HCT116 (cell line): ENCODE measurements around the gene PKN2. TPM values are rescaled to one million over a fixed set of nuclear protein-coding genes. Genes with fewer than 3 reads are reported as not detected.

Source experiments
- ATAC-seq: fragments of 200-7000 bp; cut with Tn5 transposase; 2 replicates; pipeline ENCODE4 v1.9.1; 2020; ENCODE audit warnings: mild to moderate bottlenecking, moderate library complexity
- BruUV-seq: library from RNA; stranded (reverse); fragments of 400-500 nt; replicated peaks from 2 replicates; lab custom pipeline; 2021; lab: Mats Ljungman, UMichigan
- CTCF ChIA-PET: fragments of 300-600 bp; sonication (Branson Sonifier 250); formaldehyde crosslinking; loops from one replicate; lab custom pipeline; 2021; ENCODE audit warnings: antibody characterized with exemption; lab: Charles Lee
- POLR2A ChIA-PET: fragments of 300-600, 350-600 bp; sonication (Branson Sonifier 250); formaldehyde crosslinking; loops from one replicate; lab custom pipeline; 2021; ENCODE audit warnings: antibody characterized with exemption; lab: Charles Lee
- RAD21 ChIA-PET, 2 experiments: fragments of 300-600 bp; sonication (Branson Sonifier 250); formaldehyde crosslinking; loops; one replicate each; lab custom pipeline; 2023; ENCODE audit warnings: low total read pairs in 2 of 2; ENCODE audit not compliant: uncharacterized antibody in 2 of 2, unreplicated experiment in 2 of 2, low non-redundant PET in 1 of 2; lab: Charles Lee
- DNase-seq: peaks from one replicate; pipeline ENCODE4 v3.0.0-alpha.2; 2010; ENCODE audit warnings: low read depth, low spot score
- H2AFZ ChIP-seq: fragments of 200-600 bp; shearing (Covaris generic), sonication (generic); 2 replicates; pipeline ENCODE4 v1.6.1; 2017; ENCODE audit warnings: low read depth, mixed run types, mixed read lengths, antibody characterized with exemption, low read length; ENCODE audit not compliant: poor library complexity, severe bottlenecking
- H3K27ac ChIP-seq: 2 replicates; pipeline ENCODE4 v1.5.1; 2012; ENCODE audit warnings: low read depth, low read length
- H3K27me3 ChIP-seq: fragments of 200-600 bp; sonication (generic); 2 replicates; pipeline ENCODE4 v1.6.1; 2016; ENCODE audit warnings: mixed run types, low read length, mixed read lengths; ENCODE audit not compliant: insufficient read depth
- H3K36me3 ChIP-seq, 2 experiments: fragments of 200-500 bp in 1 of 2; fragments of 200-600 bp in 1 of 2; sonication (Bioruptor generic) in 1 of 2; sonication (generic) in 1 of 2; 2 replicates each; pipeline versions ENCODE4 v1.5.1 to v1.6.1; 2014 to 2016; ENCODE audit warnings: low read length in 2 of 2, inconsistent platforms in 1 of 2, mixed read lengths in 1 of 2, mixed run types in 1 of 2; ENCODE audit not compliant: insufficient read depth in 2 of 2, control insufficient read depth in 1 of 2
- H3K4me1 ChIP-seq, 2 experiments: fragments of 200-600 bp in 1 of 2; sonication (generic) in 1 of 2; 2 replicates each; pipeline versions ENCODE4 v1.5.1 to v1.6.1; 2012 to 2017; ENCODE audit warnings: low read length in 2 of 2, inconsistent platforms in 1 of 2, mild to moderate bottlenecking in 1 of 2, mixed read lengths in 1 of 2, mixed run types in 1 of 2, moderate library complexity in 1 of 2; ENCODE audit not compliant: insufficient read depth in 2 of 2, control insufficient read depth in 1 of 2
- H3K4me2 ChIP-seq: fragments of 200-600 bp; sonication (generic); 2 replicates; pipeline ENCODE4 v1.6.1; 2017; ENCODE audit warnings: mixed run types, low read length, mixed read lengths
- H3K4me3 ChIP-seq, 2 experiments: fragments of 200-600 bp in 1 of 2; sonication (generic) in 1 of 2; replicated peaks in 1 of 2; 2 replicates each; pipeline ENCODE4 v1.5.1; 2011 to 2016; ENCODE audit warnings: low read length in 2 of 2, control low read depth in 1 of 2, low read depth in 1 of 2, mild to moderate bottlenecking in 1 of 2, mixed read lengths in 1 of 2, mixed run types in 1 of 2
- H3K79me2 ChIP-seq: fragments of 200-600 bp; sonication (generic); 2 replicates; pipeline ENCODE4 v1.6.1; 2017; ENCODE audit warnings: mild to moderate bottlenecking, mixed run types, low read length, moderate library complexity, mixed read lengths; ENCODE audit not compliant: insufficient read depth
- H3K9ac ChIP-seq: fragments of 200-600 bp; sonication (generic); 2 replicates; pipeline ENCODE4 v1.6.1; 2016; ENCODE audit warnings: low read length, mixed read lengths
- H3K9me2 ChIP-seq: fragments of 200-600 bp; sonication (generic), shearing (Covaris generic); 2 replicates; pipeline ENCODE4 v1.6.1; 2017; ENCODE audit warnings: mixed run types, mild to moderate bottlenecking, moderate library complexity; ENCODE audit not compliant: insufficient read depth
- H3K9me3 ChIP-seq, 2 experiments: fragments of 200-500 bp in 1 of 2; fragments of 200-600 bp in 1 of 2; sonication (Bioruptor generic) in 1 of 2; sonication (generic) in 1 of 2; 2 replicates each; pipeline ENCODE4 v1.6.1; 2014 to 2017; ENCODE audit warnings: low read length in 2 of 2, mixed read lengths in 2 of 2, inconsistent platforms in 1 of 2, low read depth in 1 of 2, mild to moderate bottlenecking in 1 of 2, mixed run types in 1 of 2, moderate library complexity in 1 of 2; ENCODE audit not compliant: control insufficient read depth in 1 of 2, insufficient read depth in 1 of 2
- H4K20me1 ChIP-seq: fragments of 200-600 bp; sonication (generic), shearing (Covaris generic); 2 replicates; pipeline ENCODE4 v1.6.1; 2017; ENCODE audit warnings: mixed run types, mild to moderate bottlenecking, moderate library complexity; ENCODE audit not compliant: insufficient read depth
- CBX3 ChIP-seq: IDR thresholded peaks from 2 replicates; pipeline ENCODE4 v1.6.1; 2012; ENCODE audit warnings: low read depth
- CEBPB ChIP-seq: IDR thresholded peaks from 2 replicates; pipeline ENCODE4 v1.6.1; 2012; ENCODE audit warnings: low read depth
- EGR1 ChIP-seq: IDR thresholded peaks from 2 replicates; pipeline ENCODE4 v1.6.1; 2012; ENCODE audit warnings: low read depth
- ELF1 ChIP-seq: IDR thresholded peaks from 2 replicates; pipeline ENCODE4 v1.6.1; 2012; ENCODE audit warnings: low read depth, borderline replicate concordance
- EZH2phosphoT487 ChIP-seq: fragments of 200-600 bp; IDR thresholded peaks from 2 replicates; pipeline ENCODE4 v1.6.1; 2018; ENCODE audit warnings: antibody characterized with exemption, borderline replicate concordance
- FOSL1 ChIP-seq: IDR thresholded peaks from 2 replicates; pipeline ENCODE4 v1.6.1; 2012; ENCODE audit warnings: low read depth
- JUND ChIP-seq: IDR thresholded peaks from 2 replicates; pipeline ENCODE4 v1.6.1; 2012
- POLR2A ChIP-seq: IDR thresholded peaks from 2 replicates; pipeline ENCODE4 v1.7.0; 2011; ENCODE audit warnings: borderline replicate concordance; ENCODE audit not compliant: insufficient read depth, insufficient read length; ENCODE audit errors: extremely low read depth
- POLR2AphosphoS5 ChIP-seq: IDR thresholded peaks from 2 replicates; pipeline ENCODE4 v1.6.1; 2011; ENCODE audit warnings: mild to moderate bottlenecking, low read depth, low read length, moderate library complexity
- RAD21 ChIP-seq: IDR thresholded peaks from 2 replicates; pipeline ENCODE4 v1.6.1; 2012; ENCODE audit warnings: low read depth, mild to moderate bottlenecking
- SIN3A ChIP-seq: IDR thresholded peaks from 2 replicates; pipeline ENCODE4 v1.6.1; 2012; ENCODE audit warnings: low read depth
- SRF ChIP-seq: IDR thresholded peaks from 2 replicates; pipeline ENCODE4 v1.6.1; 2012; ENCODE audit warnings: low read depth
- TCF7L2 ChIP-seq: IDR thresholded peaks from 2 replicates; pipeline ENCODE4 v1.7.0; 2011; ENCODE audit warnings: borderline replicate concordance, inconsistent platforms; ENCODE audit not compliant: insufficient read depth, insufficient read length; ENCODE audit errors: extremely low read depth
- YY1 ChIP-seq: IDR thresholded peaks from 2 replicates; pipeline ENCODE4 v1.6.1; 2011; ENCODE audit warnings: low read length, low read depth, moderate library complexity, mild to moderate bottlenecking; ENCODE audit not compliant: insufficient replicate concordance; ENCODE audit errors: extremely low read depth
- ZFX ChIP-seq: fragments of 450-650 bp; IDR thresholded peaks from 2 replicates; pipeline ENCODE4 v1.6.1; 2017
- ZNF274 ChIP-seq: fragments of 200-500 bp; sonication (Bioruptor generic); IDR thresholded peaks from 2 replicates; pipeline ENCODE4 v1.6.1; 2014; ENCODE audit warnings: mild to moderate bottlenecking, low read depth, low read length, inconsistent platforms
- intact Hi-C: fragments of 100-400 bp; cut with micrococcal nuclease; formaldehyde crosslinking; loops from 2 replicates; pipeline ENCODE4 v1.10.0; 2022
- total RNA-seq: library from RNA; stranded (reverse); gene quantifications from one replicate; pipeline ENCODE4 v1.2.1, GENCODE V29; 2021; ENCODE audit not compliant: unreplicated experiment
- TF ChIP-seq, protein P1 (sequence below), 3 experiments: fragments of 200-600 bp in 1 of 3; sonication (generic) in 1 of 3; IDR thresholded peaks in 2 of 3; conservative IDR thresholded peaks in 1 of 3; 2 replicates each; pipeline ENCODE4 v1.5.1; 2012 to 2017; ENCODE audit warnings: low read depth in 2 of 3, low read length in 2 of 3, antibody characterized with exemption in 1 of 3, borderline replicate concordance in 1 of 3, control low read depth in 1 of 3, mild to moderate bottlenecking in 1 of 3, mixed read lengths in 1 of 3, mixed run types in 1 of 3, moderate library complexity in 1 of 3; ENCODE audit not compliant: insufficient read depth in 1 of 3
- TF ChIP-seq, protein P2 (sequence below): IDR thresholded peaks from 2 replicates; pipeline ENCODE4 v1.6.1; 2012
- TF ChIP-seq, protein P3 (sequence below): IDR thresholded peaks from 2 replicates; pipeline ENCODE4 v1.6.1; 2011; ENCODE audit warnings: mild to moderate bottlenecking, low read length, moderate library complexity; ENCODE audit not compliant: insufficient replicate concordance; ENCODE audit errors: extremely low read depth

Gene PKN2
- total RNA-seq, 1 experiment from 2014 or later: 44.3 TPM

DNA sequence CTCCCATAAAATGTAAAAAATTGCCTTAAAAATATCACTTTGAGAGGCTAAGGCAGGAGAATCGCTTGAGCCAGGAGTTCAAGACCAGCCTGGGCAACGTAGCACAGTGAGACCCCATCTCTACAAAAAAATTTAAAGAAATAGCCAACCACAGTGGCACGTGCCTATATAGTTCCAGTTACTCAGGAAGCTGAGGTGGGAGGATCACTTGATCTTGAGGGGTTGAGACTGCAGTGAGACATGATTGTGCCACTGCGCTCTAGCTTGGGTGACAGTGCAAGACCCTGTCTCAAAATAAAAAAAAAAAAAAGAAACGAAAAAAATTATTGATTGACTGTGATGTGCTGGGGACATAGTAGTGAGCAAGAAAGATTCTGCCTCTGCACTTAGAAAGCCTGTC lies 38.4 kb downstream of the PKN2 start:
- H3K4me3 ChIP-seq: no peak overlapping the region
- no peak overlapping the region for H3K27ac ChIP-seq
- H3K9ac ChIP-seq: no peak overlapping the region
- H3K36me3 ChIP-seq: no peaks in the 10 kb centered on the region
- no peaks in the 10 kb centered on the region for H4K20me1 ChIP-seq
- H3K4me1 ChIP-seq: no peaks in the 10 kb centered on the region
- no peak overlapping the region for H2AFZ ChIP-seq
- ChIA-PET RAD21 (no interaction called here), POLR2A (no interaction called here), CTCF (no interaction called here)
- intact Hi-C loops: no loop called here
- H3K9me2 ChIP-seq: no peaks in the 10 kb centered on the region
- ATAC-seq: no peak
- H3K79me2 ChIP-seq: peaks cover 89% of the 10 kb centered on the region
- TF ChIP-seq SRF (no peak), JUND (no peak), CBX3 (no peak), RAD21 (no peak), YY1 (no peak), POLR2A (no peak)
- TF ChIP-seq, protein P1, sequence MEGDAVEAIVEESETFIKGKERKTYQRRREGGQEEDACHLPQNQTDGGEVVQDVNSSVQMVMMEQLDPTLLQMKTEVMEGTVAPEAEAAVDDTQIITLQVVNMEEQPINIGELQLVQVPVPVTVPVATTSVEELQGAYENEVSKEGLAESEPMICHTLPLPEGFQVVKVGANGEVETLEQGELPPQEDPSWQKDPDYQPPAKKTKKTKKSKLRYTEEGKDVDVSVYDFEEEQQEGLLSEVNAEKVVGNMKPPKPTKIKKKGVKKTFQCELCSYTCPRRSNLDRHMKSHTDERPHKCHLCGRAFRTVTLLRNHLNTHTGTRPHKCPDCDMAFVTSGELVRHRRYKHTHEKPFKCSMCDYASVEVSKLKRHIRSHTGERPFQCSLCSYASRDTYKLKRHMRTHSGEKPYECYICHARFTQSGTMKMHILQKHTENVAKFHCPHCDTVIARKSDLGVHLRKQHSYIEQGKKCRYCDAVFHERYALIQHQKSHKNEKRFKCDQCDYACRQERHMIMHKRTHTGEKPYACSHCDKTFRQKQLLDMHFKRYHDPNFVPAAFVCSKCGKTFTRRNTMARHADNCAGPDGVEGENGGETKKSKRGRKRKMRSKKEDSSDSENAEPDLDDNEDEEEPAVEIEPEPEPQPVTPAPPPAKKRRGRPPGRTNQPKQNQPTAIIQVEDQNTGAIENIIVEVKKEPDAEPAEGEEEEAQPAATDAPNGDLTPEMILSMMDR (IDR thresholded peaks at IDR 0.05 in 2 of 3, conservative IDR thresholded peaks at IDR 0.05 in 1 of 3; ENCODE audit: borderline replicate concordance in 1 of 3, insufficient read depth in 1 of 3, low read depth in 2 of 3, low read length in 2 of 3): no peak
- H3K27me3 ChIP-seq: no peaks in the 10 kb centered on the region
- DNase-seq: no peak
- no TSS peak for BruUV-seq
- no peak overlapping the region for H3K4me2 ChIP-seq
- no peaks in the 10 kb centered on the region for H3K9me3 ChIP-seq

DNA sequence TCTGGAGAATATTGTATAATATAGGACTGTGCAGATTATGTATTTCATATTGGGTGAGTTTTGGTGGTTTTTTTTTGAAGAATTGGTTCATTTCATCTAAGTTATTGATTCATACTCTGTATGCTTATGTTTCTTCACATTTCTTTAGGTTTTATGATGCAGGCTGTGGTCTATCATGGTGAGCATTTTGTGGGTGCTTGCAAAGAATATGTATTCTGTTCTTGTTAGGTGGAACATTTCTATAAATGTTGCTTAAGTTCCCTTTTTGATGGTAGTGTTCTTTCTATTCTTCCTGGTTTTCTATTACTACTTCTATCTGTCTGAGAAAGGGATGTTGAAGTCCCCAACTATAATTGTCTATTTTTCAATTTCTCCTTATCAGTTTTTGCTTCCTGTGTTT lies 42.6 kb downstream of the PKN2 start:
- DNase-seq (no peak), ATAC-seq (no peak)
- no peak overlapping the region for H3K4me2 ChIP-seq
- CTCF ChIA-PET: no interaction called here
- no peaks in the 10 kb centered on the region for H4K20me1 ChIP-seq
- peaks cover 85% of the 10 kb centered on the region for H3K79me2 ChIP-seq
- no peaks in the 10 kb centered on the region for H3K9me3 ChIP-seq
- H3K4me3 ChIP-seq: no peak overlapping the region
- H3K9me2 ChIP-seq: no peaks in the 10 kb centered on the region
- no peak overlapping the region for H3K9ac ChIP-seq
- no TSS peak for BruUV-seq
- RAD21 ChIA-PET: no interaction called here
- no peaks in the 10 kb centered on the region; a peak in 1 of 4 replicates for H3K4me1 ChIP-seq
- intact Hi-C loops: no loop called here
- no peak overlapping the region for H2AFZ ChIP-seq
- POLR2A ChIA-PET: no interaction called here
- no peaks in the 10 kb centered on the region for H3K36me3 ChIP-seq
- H3K27me3 ChIP-seq: no peaks in the 10 kb centered on the region
- no peak overlapping the region for H3K27ac ChIP-seq
- TF ChIP-seq FOSL1: no peak
- no peak for TF ChIP-seq JUND
- no peak for TF ChIP-seq ZNF274
- no peak for TF ChIP-seq ELF1
- no peak for TF ChIP-seq RAD21
- no peak for TF ChIP-seq CEBPB
- no peak for TF ChIP-seq SIN3A
- TF ChIP-seq, protein P2, sequence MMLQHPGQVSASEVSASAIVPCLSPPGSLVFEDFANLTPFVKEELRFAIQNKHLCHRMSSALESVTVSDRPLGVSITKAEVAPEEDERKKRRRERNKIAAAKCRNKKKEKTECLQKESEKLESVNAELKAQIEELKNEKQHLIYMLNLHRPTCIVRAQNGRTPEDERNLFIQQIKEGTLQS: no peak
- no peak for TF ChIP-seq ZFX
- no peak for TF ChIP-seq YY1
- TF ChIP-seq, protein P3, sequence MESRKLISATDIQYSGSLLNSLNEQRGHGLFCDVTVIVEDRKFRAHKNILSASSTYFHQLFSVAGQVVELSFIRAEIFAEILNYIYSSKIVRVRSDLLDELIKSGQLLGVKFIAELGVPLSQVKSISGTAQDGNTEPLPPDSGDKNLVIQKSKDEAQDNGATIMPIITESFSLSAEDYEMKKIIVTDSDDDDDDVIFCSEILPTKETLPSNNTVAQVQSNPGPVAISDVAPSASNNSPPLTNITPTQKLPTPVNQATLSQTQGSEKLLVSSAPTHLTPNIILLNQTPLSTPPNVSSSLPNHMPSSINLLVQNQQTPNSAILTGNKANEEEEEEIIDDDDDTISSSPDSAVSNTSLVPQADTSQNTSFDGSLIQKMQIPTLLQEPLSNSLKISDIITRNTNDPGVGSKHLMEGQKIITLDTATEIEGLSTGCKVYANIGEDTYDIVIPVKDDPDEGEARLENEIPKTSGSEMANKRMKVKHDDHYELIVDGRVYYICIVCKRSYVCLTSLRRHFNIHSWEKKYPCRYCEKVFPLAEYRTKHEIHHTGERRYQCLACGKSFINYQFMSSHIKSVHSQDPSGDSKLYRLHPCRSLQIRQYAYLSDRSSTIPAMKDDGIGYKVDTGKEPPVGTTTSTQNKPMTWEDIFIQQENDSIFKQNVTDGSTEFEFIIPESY: no peak
- no peak for TF ChIP-seq POLR2AphosphoS5
- TF ChIP-seq TCF7L2: no peak
- no peak for TF ChIP-seq POLR2A
- no peak for TF ChIP-seq CBX3
- TF ChIP-seq SRF: no peak
- TF ChIP-seq EZH2phosphoT487: no peak
- TF ChIP-seq EGR1: no peak
